Measurements from ENCODE around the gene NEK1. TPM values are rescaled to one million over a fixed set of nuclear protein-coding genes. Genes with fewer than 3 reads are reported as not detected.

The NEK1 gene
- total and polyA plus RNA-seq, 2 donors (not counting 3 experiments of a cell fraction or from before 2014, with no cell fraction given), result 2.6 to 10.1 TPM

- Histone ChIP-seq H3K27ac (ENCODE audit: insufficient read depth, low read depth, low read length) (peak overlapping the region; percentile 92), H3K4me3 (replicated peaks in 1 of 3; ENCODE audit: insufficient read depth in 1 of 3, low read depth in 1 of 3, low read length in 3 of 3) (peak overlapping the region; percentile 38 to 98 (median 91)), H4K20me1 (replicated peaks; ENCODE audit: control insufficient read depth, extremely low read depth, insufficient read depth, low read length) (no peaks in the 10 kb centered on the region), H3K9me3 (replicated peaks; ENCODE audit: control insufficient read depth, insufficient read depth, low read length) (no peaks in the 10 kb centered on the region), H3K27me3 (ENCODE audit: control insufficient read depth in 2 of 2, insufficient read depth in 2 of 2, low read length in 2 of 2) (no peaks in the 10 kb centered on the region), H3K9me1 (replicated peaks; ENCODE audit: control insufficient read depth, extremely low read depth, insufficient read depth, low read length) (no peaks in the 10 kb centered on the region), H2AFZ (ENCODE audit: low read depth, low read length) (peak overlapping the region; percentile 74), H3K36me3 (ENCODE audit: control insufficient read depth in 2 of 2, extremely low read depth in 1 of 2, insufficient read depth in 2 of 2, low read length in 2 of 2) (no peaks in the 10 kb centered on the region), H3K4me2 (ENCODE audit: insufficient read depth, low read length) (peak overlapping the region; percentile 96), H3K4me1 (ENCODE audit: control insufficient read depth, extremely low read depth, insufficient read depth, low read length) (peaks cover 19% of the 10 kb centered on the region), H3K79me2 (ENCODE audit: control insufficient read depth, insufficient read depth, low read length) (peaks cover 28% of the 10 kb centered on the region), H3K9ac (replicated peaks; ENCODE audit: extremely low read depth, insufficient read depth, low read length) (peak overlapping the region; percentile 99)
- TSS peak; percentile 91 for BruUV-seq (replicated peaks)
- FAIRE-seq, result no peak
- no peak for TF ChIP-seq POLR2A (IDR thresholded peaks at IDR 0.05; ENCODE audit: low read depth, low read length)
- TF ChIP-seq CTCF (IDR thresholded peaks at IDR 0.05; ENCODE audit: extremely low read depth in 1 of 2, insufficient read depth in 1 of 2, low read depth in 1 of 2, low read length in 2 of 2), result peak; percentile 43 to 51
- no peak for TF ChIP-seq EZH2 (IDR thresholded peaks at IDR 0.05; ENCODE audit: borderline replicate concordance, low read depth, low read length, severe bottlenecking)
- dilution Hi-C loops (cut with MboI; ENCODE audit: extremely low pct_ligation_motif_present, low sequenced_read_pairs), result no loop called here
- intact Hi-C loops (cut with micrococcal nuclease), result no loop called here
- peak; percentile 73 for DNase-seq (ENCODE audit: low read depth, low spot score)
- POLR2A ChIA-PET, result interaction anchor here (1.0 to 1.9 kb wide), 2 partner anchors 40 to 45 kb away, joined by 3 to 8 read pairs; no protein-coding TSS in a partner anchor
- CTCF ChIA-PET, result interaction anchor here (0.8 to 4.0 kb wide), 11 partner anchors 9 to 609 kb away, joined by 3 to 19 read pairs (median 4); partner anchors contain the start of gene CBR4
Observed at GRCh38 chr4:169619518-169619957, 7.2 kb upstream of the NEK1 start.

- no peak overlapping the region for H2AFZ ChIP-seq (ENCODE audit: low read depth, low read length)
- no peaks in the 10 kb centered on the region for H3K36me3 ChIP-seq (ENCODE audit: control insufficient read depth in 2 of 2, extremely low read depth in 1 of 2, insufficient read depth in 2 of 2, low read length in 2 of 2)
- no peak overlapping the region for H3K4me3 ChIP-seq (replicated peaks in 1 of 3; ENCODE audit: insufficient read depth in 1 of 3, low read depth in 1 of 3, low read length in 3 of 3)
- no peak overlapping the region for H3K9ac ChIP-seq (replicated peaks; ENCODE audit: extremely low read depth, insufficient read depth, low read length)
- CTCF ChIA-PET, result interaction anchor here (1.2 to 4.0 kb wide), 4 partner anchors 40 to 623 kb away, joined by 3 to 19 read pairs (median 4); no protein-coding TSS in a partner anchor
- H3K27ac ChIP-seq (ENCODE audit: insufficient read depth, low read depth, low read length), result no peak overlapping the region
- dilution Hi-C loops (cut with MboI; ENCODE audit: extremely low pct_ligation_motif_present, low sequenced_read_pairs) (no loop called here), intact Hi-C loops (cut with micrococcal nuclease) (no loop called here)
- no peaks in the 10 kb centered on the region for H4K20me1 ChIP-seq (replicated peaks; ENCODE audit: control insufficient read depth, extremely low read depth, insufficient read depth, low read length)
- POLR2A ChIA-PET, result no interaction called here
- H3K4me2 ChIP-seq (ENCODE audit: insufficient read depth, low read length), result peak overlapping the region; percentile 96
- BruUV-seq (replicated peaks), result no TSS peak
- DNase-seq (ENCODE audit: low read depth, low spot score) (no peak), FAIRE-seq (no peak)
- no peaks in the 10 kb centered on the region for H3K27me3 ChIP-seq (ENCODE audit: control insufficient read depth in 2 of 2, insufficient read depth in 2 of 2, low read length in 2 of 2)
- H3K79me2 ChIP-seq (ENCODE audit: control insufficient read depth, insufficient read depth, low read length), result peaks cover 26% of the 10 kb centered on the region
- H3K9me3 ChIP-seq (replicated peaks; ENCODE audit: control insufficient read depth, insufficient read depth, low read length), result no peaks in the 10 kb centered on the region
- peaks cover 19% of the 10 kb centered on the region for H3K4me1 ChIP-seq (ENCODE audit: control insufficient read depth, extremely low read depth, insufficient read depth, low read length)
- TF ChIP-seq POLR2AphosphoS5 (IDR thresholded peaks at IDR 0.05; ENCODE audit: insufficient read depth, low read depth, low read length), result no peak
- no peaks in the 10 kb centered on the region for H3K9me1 ChIP-seq (replicated peaks; ENCODE audit: control insufficient read depth, extremely low read depth, insufficient read depth, low read length)
Observed at GRCh38 chr4:169618986-169619385, 6.6 kb upstream of the NEK1 start.

Data from endothelial cell of umbilical vein (primary cell).